ENCODE data around the gene KCNAB3.

- TF ChIP-seq, protein P1, sequence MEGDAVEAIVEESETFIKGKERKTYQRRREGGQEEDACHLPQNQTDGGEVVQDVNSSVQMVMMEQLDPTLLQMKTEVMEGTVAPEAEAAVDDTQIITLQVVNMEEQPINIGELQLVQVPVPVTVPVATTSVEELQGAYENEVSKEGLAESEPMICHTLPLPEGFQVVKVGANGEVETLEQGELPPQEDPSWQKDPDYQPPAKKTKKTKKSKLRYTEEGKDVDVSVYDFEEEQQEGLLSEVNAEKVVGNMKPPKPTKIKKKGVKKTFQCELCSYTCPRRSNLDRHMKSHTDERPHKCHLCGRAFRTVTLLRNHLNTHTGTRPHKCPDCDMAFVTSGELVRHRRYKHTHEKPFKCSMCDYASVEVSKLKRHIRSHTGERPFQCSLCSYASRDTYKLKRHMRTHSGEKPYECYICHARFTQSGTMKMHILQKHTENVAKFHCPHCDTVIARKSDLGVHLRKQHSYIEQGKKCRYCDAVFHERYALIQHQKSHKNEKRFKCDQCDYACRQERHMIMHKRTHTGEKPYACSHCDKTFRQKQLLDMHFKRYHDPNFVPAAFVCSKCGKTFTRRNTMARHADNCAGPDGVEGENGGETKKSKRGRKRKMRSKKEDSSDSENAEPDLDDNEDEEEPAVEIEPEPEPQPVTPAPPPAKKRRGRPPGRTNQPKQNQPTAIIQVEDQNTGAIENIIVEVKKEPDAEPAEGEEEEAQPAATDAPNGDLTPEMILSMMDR (conservative IDR thresholded peaks at IDR 0.05 in 1 of 2, IDR thresholded peaks at IDR 0.05 in 1 of 2; ENCODE audit: low read depth in 1 of 2, low read length in 2 of 2): no peak
- TF ChIP-seq EZH2 (IDR thresholded peaks at IDR 0.05; ENCODE audit: low read length, missing control alignments): no peak
These were observed 45.0 kb upstream of the KCNAB3 start for GRCh38 chr17:7974638-7975131.
